Trophoblast cell (in vitro differentiated cells and primary cell): ENCODE data around the gene PPM1F.

ENCODE experiments used
- DNase-seq, 2 donors: peaks; one replicate each; pipeline ENCODE4 v3.0.0-alpha.2; 2016
- H2AFZ ChIP-seq: 2 replicates; pipeline ENCODE4 v1.6.1; 2013; ENCODE audit warnings: low read length, moderate library complexity, mild to moderate bottlenecking; ENCODE audit not compliant: insufficient read depth, poor library complexity
- H2AK5ac ChIP-seq: 2 replicates; pipeline ENCODE4 v1.6.1; 2013; ENCODE audit warnings: mild to moderate bottlenecking, low read length
- H2BK120ac ChIP-seq: 2 replicates; pipeline ENCODE4 v1.6.1; 2013; ENCODE audit warnings: low read length, mild to moderate bottlenecking, moderate library complexity; ENCODE audit not compliant: insufficient read depth, poor library complexity
- H2BK12ac ChIP-seq: 2 replicates; pipeline ENCODE4 v1.6.1; 2013; ENCODE audit warnings: mild to moderate bottlenecking, low read length, moderate library complexity
- H2BK5ac ChIP-seq: 2 replicates; pipeline ENCODE4 v1.6.1; 2013; ENCODE audit warnings: low read length, low read depth, moderate library complexity, mild to moderate bottlenecking; ENCODE audit not compliant: poor library complexity
- H3K14ac ChIP-seq: 2 replicates; pipeline ENCODE4 v1.6.1; 2013; ENCODE audit warnings: mild to moderate bottlenecking, low read length
- H3K18ac ChIP-seq: 2 replicates; pipeline ENCODE4 v1.6.1; 2013; ENCODE audit warnings: mild to moderate bottlenecking, low read length
- H3K23ac ChIP-seq: 2 replicates; pipeline ENCODE4 v1.6.1; 2013; ENCODE audit warnings: low read length
- H3K27ac ChIP-seq: 2 replicates; pipeline ENCODE4 v1.5.1; 2013; ENCODE audit warnings: low read depth, mild to moderate bottlenecking, inconsistent platforms, low read length, moderate library complexity
- H3K27me3 ChIP-seq: 2 replicates; pipeline ENCODE4 v1.6.1; 2013; ENCODE audit warnings: inconsistent platforms, mild to moderate bottlenecking, low read length, moderate library complexity; ENCODE audit not compliant: insufficient read depth
- H3K36me3 ChIP-seq, 2 experiments: 1 replicate in 1 of 2; 2 replicates in 1 of 2; pipeline ENCODE4 v1.6.1; 2013; ENCODE audit warnings: low read length in 2 of 2, mild to moderate bottlenecking in 2 of 2, moderate library complexity in 1 of 2; ENCODE audit not compliant: insufficient read depth in 2 of 2, control insufficient read depth in 1 of 2
- H3K4ac ChIP-seq: 2 replicates; pipeline ENCODE4 v1.6.1; 2013; ENCODE audit warnings: low read depth, mild to moderate bottlenecking, low read length, moderate library complexity
- H3K4me1 ChIP-seq, 2 experiments: 1 replicate in 1 of 2; 2 replicates in 1 of 2; pipeline ENCODE4 v1.6.1; 2013; ENCODE audit warnings: low read length in 2 of 2, mild to moderate bottlenecking in 2 of 2, moderate library complexity in 1 of 2; ENCODE audit not compliant: insufficient read depth in 2 of 2, control insufficient read depth in 1 of 2
- H3K4me2 ChIP-seq: 2 replicates; pipeline ENCODE4 v1.6.1; 2013; ENCODE audit warnings: inconsistent platforms, mild to moderate bottlenecking, low read length, moderate library complexity
- H3K4me3 ChIP-seq: 2 replicates; pipeline ENCODE4 v1.5.1; 2013; ENCODE audit warnings: mild to moderate bottlenecking, low read depth, low read length, inconsistent platforms
- H3K79me1 ChIP-seq: one replicate; pipeline ENCODE4 v1.6.1; 2013; ENCODE audit warnings: low read length
- H3K79me2 ChIP-seq: 2 replicates; pipeline ENCODE4 v1.6.1; 2013; ENCODE audit warnings: low read length, mild to moderate bottlenecking; ENCODE audit not compliant: control insufficient read depth, insufficient read depth, poor library complexity
- H3K9ac ChIP-seq: 2 replicates; pipeline ENCODE4 v1.6.1; 2013; ENCODE audit warnings: mild to moderate bottlenecking, low read length
- H3K9me3 ChIP-seq: 2 replicates; pipeline ENCODE4 v1.6.1; 2013; ENCODE audit warnings: low read depth, mild to moderate bottlenecking, control low read depth, inconsistent platforms, low read length; ENCODE audit not compliant: insufficient read depth
- H4K12ac ChIP-seq: 2 replicates; pipeline ENCODE4 v1.6.1; 2013; ENCODE audit warnings: low read depth, mild to moderate bottlenecking, low read length, moderate library complexity
- H4K8ac ChIP-seq: 2 replicates; pipeline ENCODE4 v1.6.1; 2013; ENCODE audit warnings: low read depth, mild to moderate bottlenecking, low read length, moderate library complexity
- H4K91ac ChIP-seq: one replicate; pipeline ENCODE4 v1.6.1; 2013; ENCODE audit warnings: low read depth, mild to moderate bottlenecking, low read length, moderate library complexity
- WGBS: extraction: QIAGEN DNeasy Blood & Tissue Kit; methylation state at CpG from one replicate; pipeline ENCODE4 v1.1.7; 2013; ENCODE audit warnings: missing lambda C conversion rate; ENCODE audit not compliant: insufficient read length, insufficient coverage; ENCODE audit errors: extremely low coverage; 5-methylcytosine and 5-hydroxymethylcytosine counted together

The PPM1F gene

GRCh38 chr22:21978564-21979386 lies 26.1 kb upstream of the PPM1F start:
- DNase-seq: no peak
- H3K18ac ChIP-seq: no peak overlapping the region
- no peak overlapping the region for H2BK120ac ChIP-seq
- H3K4me2 ChIP-seq: no peak overlapping the region
- H3K4ac ChIP-seq: no peak overlapping the region
- H3K27ac ChIP-seq: no peak overlapping the region
- no peak overlapping the region for H3K9ac ChIP-seq
- peaks cover 5% of the 10 kb centered on the region for H3K79me1 ChIP-seq
- H2AFZ ChIP-seq: no peak overlapping the region
- peaks cover 0 to 2% of the 10 kb centered on the region in 2 experiments for H3K4me1 ChIP-seq
- H3K23ac ChIP-seq: no peak overlapping the region
- WGBS: no CpG with 5 or more reads among the region's 11 CpGs
- no peak overlapping the region for H3K4me3 ChIP-seq
- no peaks in the 10 kb centered on the region for H3K27me3 ChIP-seq
- H4K8ac ChIP-seq: no peak overlapping the region
- H2BK12ac ChIP-seq: no peak overlapping the region
- H3K36me3 ChIP-seq: peaks cover 27 to 30% of the 10 kb centered on the region in 2 experiments
- H3K14ac ChIP-seq: no peak overlapping the region
- no peak overlapping the region for H4K91ac ChIP-seq
- no peak overlapping the region for H2BK5ac ChIP-seq
- peaks cover 2% of the 10 kb centered on the region for H3K9me3 ChIP-seq
- H4K12ac ChIP-seq: no peak overlapping the region
- peaks cover 5% of the 10 kb centered on the region for H3K79me2 ChIP-seq
- no peak overlapping the region for H2AK5ac ChIP-seq

- no CpG with 5 or more reads among the region's 1 CpG for WGBS
- H3K23ac ChIP-seq: no peak overlapping the region
These were observed 25.2 kb upstream of the PPM1F start for GRCh38 chr22:21977814-21978213.

GRCh38 chr22:21975854-21976345 lies 23.3 kb upstream of the PPM1F start:
- H3K79me1 ChIP-seq: no peaks in the 10 kb centered on the region
- no peak overlapping the region for H2AFZ ChIP-seq
- no peak overlapping the region for H3K18ac ChIP-seq
- H2BK5ac ChIP-seq: no peak overlapping the region
- H2BK120ac ChIP-seq: no peak overlapping the region
- no peak overlapping the region for H3K23ac ChIP-seq
- no peak overlapping the region for H2BK12ac ChIP-seq
- H3K79me2 ChIP-seq: no peaks in the 10 kb centered on the region
- no peak overlapping the region for H4K8ac ChIP-seq
- no peak overlapping the region for H3K4me3 ChIP-seq
- no peaks in the 10 kb centered on the region for H3K4me1 ChIP-seq
- H3K9ac ChIP-seq: no peak overlapping the region
- H4K12ac ChIP-seq: no peak overlapping the region
- no peak overlapping the region for H4K91ac ChIP-seq
- H3K4ac ChIP-seq: no peak overlapping the region
- H3K27me3 ChIP-seq: no peaks in the 10 kb centered on the region
- H3K4me2 ChIP-seq: no peak overlapping the region
- H3K9me3 ChIP-seq: peaks cover 3% of the 10 kb centered on the region
- no peak overlapping the region for H3K14ac ChIP-seq
- no peak for DNase-seq
- no peak overlapping the region for H2AK5ac ChIP-seq
- peaks cover 52 to 53% of the 10 kb centered on the region in 2 experiments for H3K36me3 ChIP-seq
- no peak overlapping the region for H3K27ac ChIP-seq
- WGBS: no CpG with 5 or more reads among the region's 5 CpGs

More at GRCh38 chr22:21977814-21978213, 25.2 kb upstream of the PPM1F start:
- no peak overlapping the region for H3K4ac ChIP-seq
- peaks cover 5% of the 10 kb centered on the region for H3K79me2 ChIP-seq
- H3K14ac ChIP-seq: no peak overlapping the region
- H3K27ac ChIP-seq: no peak overlapping the region
- H2BK12ac ChIP-seq: no peak overlapping the region
- no peak overlapping the region for H3K4me2 ChIP-seq
- H2AFZ ChIP-seq: no peak overlapping the region
- no peak overlapping the region for H2BK120ac ChIP-seq
- H3K9me3 ChIP-seq: peaks cover 2% of the 10 kb centered on the region
- H3K4me3 ChIP-seq: no peak overlapping the region
- H3K18ac ChIP-seq: no peak overlapping the region
- H3K4me1 ChIP-seq: peaks cover 0 to 2% of the 10 kb centered on the region in 2 experiments
- no peak overlapping the region for H2BK5ac ChIP-seq
- peaks cover 5% of the 10 kb centered on the region for H3K79me1 ChIP-seq
- peaks cover 36 to 37% of the 10 kb centered on the region in 2 experiments for H3K36me3 ChIP-seq
- H2AK5ac ChIP-seq: no peak overlapping the region
- no peaks in the 10 kb centered on the region for H3K27me3 ChIP-seq
- no peak overlapping the region for H4K8ac ChIP-seq
- no peak for DNase-seq
- no peak overlapping the region for H4K91ac ChIP-seq
- no peak overlapping the region for H3K9ac ChIP-seq
- H4K12ac ChIP-seq: no peak overlapping the region

- H4K91ac ChIP-seq: no peak overlapping the region
- H2AFZ ChIP-seq: no peak overlapping the region
- peaks cover 3% of the 10 kb centered on the region for H3K9me3 ChIP-seq
- peaks cover 58 to 59% of the 10 kb centered on the region in 2 experiments for H3K36me3 ChIP-seq
- no CpG with 5 or more reads among the region's 5 CpGs for WGBS
- H3K79me2 ChIP-seq: no peaks in the 10 kb centered on the region
- no peak overlapping the region for H3K4me2 ChIP-seq
- H3K4me1 ChIP-seq: no peaks in the 10 kb centered on the region
- no peak overlapping the region for H3K14ac ChIP-seq
- H3K4me3 ChIP-seq: no peak overlapping the region
- H4K8ac ChIP-seq: no peak overlapping the region
- no peaks in the 10 kb centered on the region for H3K79me1 ChIP-seq
- no peak overlapping the region for H2BK120ac ChIP-seq
- no peak overlapping the region for H3K9ac ChIP-seq
- H4K12ac ChIP-seq: no peak overlapping the region
- no peak for DNase-seq
- no peak overlapping the region for H2BK12ac ChIP-seq
- H3K23ac ChIP-seq: no peak overlapping the region
- H3K18ac ChIP-seq: no peak overlapping the region
- H3K27me3 ChIP-seq: no peaks in the 10 kb centered on the region
- H2BK5ac ChIP-seq: no peak overlapping the region
- no peak overlapping the region for H2AK5ac ChIP-seq
- no peak overlapping the region for H3K4ac ChIP-seq
- no peak overlapping the region for H3K27ac ChIP-seq
These were observed 22.6 kb upstream of the PPM1F start for GRCh38 chr22:21975273-21975672.
